ENCODE results near the gene CNTNAP2. TPM values are rescaled to one million over a fixed set of nuclear protein-coding genes. Genes with fewer than 3 reads are reported as not detected.

The CNTNAP2 gene
- total and polyA plus RNA-seq, 2 of the 4 experiments (the other 2 are of a cell fraction): not detected

GRCh38 chr7:147405621-147406020, 1289.0 kb downstream of the CNTNAP2 start:
- Histone ChIP-seq H3K23ac (ENCODE audit: low read depth, low read length) (no peak overlapping the region), H2BK20ac (ENCODE audit: low read depth, low read length) (no peak overlapping the region), H3K79me1 (ENCODE audit: low read depth in 1 of 2, low read length in 2 of 2) (no peaks in the 10 kb centered on the region), H4K5ac (ENCODE audit: low read depth, low read length) (no peak overlapping the region), H3K14ac (replicated peaks; ENCODE audit: low read depth, low read length) (no peak overlapping the region), H2BK5ac (ENCODE audit: low read depth, low read length, poor library complexity, severe bottlenecking) (no peak overlapping the region), H4K91ac (ENCODE audit: insufficient read depth, low read depth, low read length) (no peak overlapping the region), H4K8ac (ENCODE audit: low read depth in 2 of 2, low read length in 2 of 2) (no peak overlapping the region), H3K4ac (ENCODE audit: low read depth, low read length) (no peak overlapping the region), H3K4me3 (ENCODE audit: insufficient read depth, low read depth, low read length) (no peak overlapping the region), H2BK15ac (ENCODE audit: low read depth, low read length) (no peak overlapping the region), H3K4me1 (ENCODE audit: control insufficient read depth, insufficient read depth, low read length) (no peaks in the 10 kb centered on the region), H4K20me1 (ENCODE audit: insufficient read depth, low read length) (no peaks in the 10 kb centered on the region), H2AFZ (replicated peaks; ENCODE audit: low read length, poor library complexity) (no peak overlapping the region), H3K18ac (ENCODE audit: low read depth, low read length) (no peak overlapping the region), H3K9me3 (ENCODE audit: control insufficient read depth, insufficient read depth, low read length) (no peaks in the 10 kb centered on the region), H3K27me3 (ENCODE audit: control insufficient read depth, insufficient read depth, low read length) (no peaks in the 10 kb centered on the region), H2BK120ac (ENCODE audit: low read depth, low read length) (no peak overlapping the region), H3K9ac (ENCODE audit: low read depth, low read length) (no peak overlapping the region), H3K4me2 (ENCODE audit: low read depth, low read length) (no peak overlapping the region), H3K9me1 (ENCODE audit: insufficient read depth, low read length) (no peaks in the 10 kb centered on the region), H2AK5ac (ENCODE audit: low read depth, low read length) (no peak overlapping the region), H3K27ac (ENCODE audit: insufficient read depth, low read length) (no peak overlapping the region), H3K56ac (ENCODE audit: extremely low read depth, insufficient read depth, low read length) (no peak overlapping the region; the same call in 1 of the 2 replicates), H3K36me3 (ENCODE audit: control insufficient read depth, insufficient read depth, low read length) (no peaks in the 10 kb centered on the region), H2AK9ac (replicated peaks; ENCODE audit: low read depth, low read length, poor library complexity) (no peak overlapping the region)
- no TSS peak for BruUV-seq (replicated peaks)
- in situ Hi-C loops (cut with MboI; ENCODE audit: low sequenced_read_pairs): no loop called here
- ATAC-seq (ENCODE audit: low read depth) (no peak), DNase-seq (no peak)
- intact Hi-C loops (cut with micrococcal nuclease): no loop called here
- dilution Hi-C loops (cut with HindIII; ENCODE audit: low sequenced_read_pairs, unreplicated experiment): no loop called here
- ChIA-PET CTCF (no interaction called here), POLR2A (ENCODE audit: unreplicated experiment) (no interaction called here)
- no CpG with 5 or more reads among the region's 4 CpGs for WGBS, 2 experiments (ENCODE audit: extremely low coverage in 2 of 2, insufficient read length in 1 of 2)
- TF ChIP-seq NFE2L2 (IDR thresholded peaks at IDR 0.05; ENCODE audit: low read depth, low read length): no peak
- TF ChIP-seq MAZ (IDR thresholded peaks at IDR 0.05; ENCODE audit: borderline replicate concordance, low read depth, low read length): no peak
- TF ChIP-seq ELK1 (IDR thresholded peaks at IDR 0.05; ENCODE audit: borderline replicate concordance, low read depth, low read length): no peak
- no peak for TF ChIP-seq FOS (IDR thresholded peaks at IDR 0.05; ENCODE audit: low read depth, low read length)
- TF ChIP-seq CHD1 (IDR thresholded peaks at IDR 0.05; ENCODE audit: low read depth, low read length): no peak
- TF ChIP-seq MAFK (IDR thresholded peaks at IDR 0.05; ENCODE audit: low read depth, low read length): no peak
- no peak for TF ChIP-seq MXI1 (IDR thresholded peaks at IDR 0.05; ENCODE audit: borderline replicate concordance, low read depth, low read length)
- TF ChIP-seq SMC3 (IDR thresholded peaks at IDR 0.05; ENCODE audit: low read depth, low read length): no peak
- TF ChIP-seq RFX5 (IDR thresholded peaks at IDR 0.05; ENCODE audit: low read depth, low read length): no peak
- TF ChIP-seq RAD21 (IDR thresholded peaks at IDR 0.05; ENCODE audit: low read length): no peak
- TF ChIP-seq CTCF (conservative IDR thresholded peaks at IDR 0.05; ENCODE audit: low read depth, low read length): no peak
- TF ChIP-seq BHLHE40 (IDR thresholded peaks at IDR 0.05; ENCODE audit: low read depth, low read length): no peak
- TF ChIP-seq POLR2A (IDR thresholded peaks at IDR 0.05; ENCODE audit: low read depth, low read length): no peak
- no peak for TF ChIP-seq USF2 (IDR thresholded peaks at IDR 0.05; ENCODE audit: low read depth, low read length)
- no peak for TF ChIP-seq CEBPB (IDR thresholded peaks at IDR 0.05; ENCODE audit: low read depth, low read length)
- TF ChIP-seq RCOR1 (IDR thresholded peaks at IDR 0.05; ENCODE audit: insufficient replicate concordance, low read length): no peak
